GM21390 (cell line): ENCODE data around the gene FOSB.

Source experiments
- ATAC-seq: cut with Tn5 transposase; IDR thresholded peaks from one replicate; pipeline ENCODE4 v1.9.1; 2021; ENCODE audit not compliant: unreplicated experiment

Gene FOSB

DNA sequence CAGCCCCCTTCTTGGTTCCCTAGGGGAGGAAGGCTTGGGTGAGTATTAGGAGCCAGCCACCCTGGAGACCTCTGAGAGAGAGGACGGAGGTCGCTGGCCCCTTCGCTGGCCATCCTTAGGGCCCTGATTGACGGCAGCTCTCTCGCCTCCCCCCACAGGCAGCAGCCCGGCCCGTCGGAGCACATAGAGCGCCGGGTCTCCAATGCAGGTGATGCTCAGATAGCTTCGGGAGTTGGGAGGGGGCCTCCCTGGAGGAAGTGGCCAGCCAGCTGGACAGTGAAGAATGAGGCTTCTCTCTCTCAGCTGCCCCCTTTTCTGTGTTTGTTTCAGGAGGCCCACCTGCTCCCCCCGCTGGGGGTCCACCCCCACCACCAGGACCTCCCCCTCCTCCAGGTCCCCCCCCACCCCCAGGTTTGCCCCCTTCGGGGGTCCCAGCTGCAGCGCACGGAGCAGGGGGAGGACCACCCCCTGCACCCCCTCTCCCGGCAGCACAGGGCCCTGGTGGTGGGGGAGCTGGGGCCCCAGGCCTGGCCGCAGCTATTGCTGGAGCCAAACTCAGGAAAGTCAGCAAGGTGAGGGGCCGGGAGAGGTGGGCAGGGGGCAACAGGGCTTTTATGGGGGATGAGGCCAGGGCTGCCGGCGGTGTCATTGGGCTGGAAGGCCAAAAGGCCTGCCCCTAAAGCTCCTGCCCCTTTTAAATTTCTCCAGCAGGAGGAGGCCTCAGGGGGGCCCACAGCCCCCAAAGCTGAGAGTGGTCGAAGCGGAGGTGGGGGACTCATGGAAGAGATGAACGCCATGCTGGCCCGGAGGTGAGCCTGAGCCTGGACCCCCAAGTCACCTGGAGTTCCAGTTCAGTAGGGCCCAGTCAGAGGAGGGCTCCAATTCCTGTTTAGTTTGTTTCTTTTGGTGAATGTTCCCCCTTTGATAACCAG lies 54.5 kb downstream of the FOSB start:
- ATAC-seq = no peak

DNA sequence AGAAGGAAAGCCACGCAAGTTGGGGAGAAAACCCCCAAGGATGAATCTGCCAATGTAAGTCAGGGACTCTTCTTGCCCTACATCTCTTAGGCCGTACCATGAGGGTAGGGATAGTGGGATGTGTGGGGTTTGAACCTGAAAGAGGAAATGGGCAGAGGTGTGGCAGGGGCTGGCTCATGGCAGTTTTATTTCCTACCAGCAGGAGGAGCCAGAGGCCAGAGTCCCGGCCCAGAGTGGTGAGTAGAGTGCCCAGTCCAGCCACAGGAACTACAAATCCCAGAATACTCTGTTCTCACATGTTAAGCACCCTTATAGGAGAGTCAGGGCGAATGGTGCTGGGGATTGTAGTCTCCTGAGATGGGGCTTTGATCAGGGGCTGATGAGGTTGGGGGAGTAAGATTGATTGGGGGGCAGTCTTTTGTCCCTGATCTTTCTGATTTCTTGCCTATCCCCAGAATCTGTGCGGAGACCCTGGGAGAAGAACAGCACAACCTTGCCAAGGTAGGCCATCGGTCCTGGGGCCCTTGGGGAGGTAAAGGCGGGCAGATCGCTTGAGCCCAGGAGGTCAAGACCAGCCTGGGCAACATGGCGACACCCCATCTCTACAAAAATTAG lies 56.0 kb downstream of the FOSB start:
- no peak for ATAC-seq

DNA sequence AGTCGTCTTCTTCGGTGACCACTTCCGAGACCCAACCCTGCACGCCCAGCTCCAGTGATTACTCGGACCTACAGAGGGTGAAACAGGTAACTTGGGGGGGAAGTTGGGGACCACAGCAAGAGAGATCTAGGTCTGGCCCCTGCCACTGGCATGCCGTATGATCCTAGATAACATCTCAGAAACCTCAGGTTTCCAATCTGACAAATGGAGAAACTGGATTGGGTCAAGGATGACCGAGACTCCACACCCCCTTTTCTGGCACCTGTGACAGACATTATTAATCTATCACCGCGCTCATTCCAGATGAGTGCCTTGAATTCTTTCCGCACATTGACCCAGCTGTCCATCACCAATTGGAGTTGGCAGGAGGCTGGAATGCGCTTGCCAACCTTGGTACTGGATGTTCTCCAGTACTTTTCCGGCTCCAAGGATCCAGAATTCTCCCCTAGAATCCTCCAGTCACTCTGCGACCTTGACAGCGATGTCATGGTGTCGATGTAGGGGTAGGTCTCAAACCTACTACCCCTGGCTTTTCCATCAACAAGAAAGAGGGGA lies 56.9 kb downstream of the FOSB start:
- no peak for ATAC-seq
